Transverse colon (tissue), 4 donors: ENCODE results near the gene PRKCA. TPM values are rescaled to one million over a fixed set of nuclear protein-coding genes. Genes with fewer than 3 reads are reported as not detected.

ENCODE experiments used
- DNase-seq: peaks from one replicate; pipeline ENCODE4 v3.0.0-alpha.2; 2019
- H3K27ac ChIP-seq, 4 donors: fragments of 200-600 bp; sonication (generic); 2 replicates each; pipeline ENCODE4 v1.5.1; 2016 to 2018; ENCODE audit warnings: inconsistent platforms in 4 of 4
- H3K27me3 ChIP-seq: fragments of 200-600 bp; sonication (generic); 2 replicates; pipeline ENCODE4 v1.5.1; 2017; ENCODE audit warnings: inconsistent platforms
- H3K36me3 ChIP-seq, 4 donors: fragments of 200-600 bp; sonication (generic); 2 replicates each; pipeline ENCODE4 v1.5.1; 2017 to 2019; ENCODE audit warnings: inconsistent platforms in 4 of 4
- H3K4me1 ChIP-seq, 4 donors: fragments of 200-600 bp; sonication (generic); 2 replicates each; pipeline ENCODE4 v1.5.1; 2017 to 2020; ENCODE audit warnings: inconsistent platforms in 4 of 4
- H3K4me3 ChIP-seq, 4 donors: fragments of 200-600 bp; sonication (generic); 1 replicate in 1 of 4; 2 replicates in 3 of 4; pipeline versions ENCODE4 v1.5.1 to v1.6.1; 2017 to 2019; ENCODE audit warnings: inconsistent platforms in 4 of 4
- H3K9me3 ChIP-seq, 2 donors: fragments of 200-600 bp; sonication (generic); 2 replicates each; pipeline ENCODE4 v1.5.1; 2017 to 2019; ENCODE audit warnings: inconsistent platforms in 2 of 2
- EP300 ChIP-seq: sonication (generic); formaldehyde crosslinking; IDR thresholded peaks from one replicate; pipeline ENCODE4 v1.6.1; 2017; ENCODE audit warnings: antibody characterized with exemption, low read depth
- POLR2A ChIP-seq: fragments of 450-650 bp; IDR thresholded peaks from one replicate; pipeline ENCODE4 v1.6.1; 2016; ENCODE audit warnings: antibody characterized with exemption, mild to moderate bottlenecking, moderate library complexity
- POLR2AphosphoS5 ChIP-seq, 3 donors: sonication (generic); formaldehyde crosslinking; IDR thresholded peaks; one replicate each; pipeline ENCODE4 v1.6.1; 2016; ENCODE audit warnings: antibody characterized with exemption in 3 of 3
- WGBS, 2 donors: methylation state at CpG; one replicate each; pipeline ENCODE4 v1.1.5; 2018; ENCODE audit warnings: low coverage in 1 of 2; 5-methylcytosine and 5-hydroxymethylcytosine counted together
- in situ Hi-C, 4 donors: fragments of 200-750 bp; cut with MboI; loops; one replicate each; pipeline versions ENCODE4 v1.15.0 to v1.15.1; 2017; ENCODE audit warnings: low sequenced_read_pairs in 3 of 4, low pct_ligation_motif_present in 1 of 4, low pct_unique_long_range_greater_than_20kb in 1 of 4
- intact Hi-C: fragments of 100-400 bp; cut with DNase I; formaldehyde crosslinking; loops from one replicate; pipeline ENCODE4 v1.15.1; 2023; ENCODE audit warnings: low total_unique reads
- small RNA-seq, 4 donors: library from RNA; depleted of rRNA; stranded (forward); fragments of <200 nt; gene quantifications; one replicate each; pipeline ENCODE3, GENCODE V24; 2016
- total RNA-seq, 4 donors: library from RNA; depleted of rRNA; stranded (reverse); fragments of >200 nt; gene quantifications; one replicate each; pipeline ENCODE4 v1.1.0, GENCODE V29; 2016
- TF ChIP-seq, protein P1 (sequence below), 5 experiments: fragments of 200-600 bp in 3 of 5; fragments of 450-650 bp in 2 of 5; sonication (generic) in 3 of 5; IDR thresholded peaks; 1 replicate in 2 of 5; 2 replicates in 3 of 5; pipeline ENCODE4 v1.5.1; 2016 to 2017; ENCODE audit warnings: antibody characterized with exemption in 5 of 5, inconsistent platforms in 3 of 5, mild to moderate bottlenecking in 2 of 5, moderate library complexity in 1 of 5

Gene PRKCA
- total RNA-seq, 4 donors from 2014 or later, result 16.1 to 49.7 (median 31.7) TPM

DNA sequence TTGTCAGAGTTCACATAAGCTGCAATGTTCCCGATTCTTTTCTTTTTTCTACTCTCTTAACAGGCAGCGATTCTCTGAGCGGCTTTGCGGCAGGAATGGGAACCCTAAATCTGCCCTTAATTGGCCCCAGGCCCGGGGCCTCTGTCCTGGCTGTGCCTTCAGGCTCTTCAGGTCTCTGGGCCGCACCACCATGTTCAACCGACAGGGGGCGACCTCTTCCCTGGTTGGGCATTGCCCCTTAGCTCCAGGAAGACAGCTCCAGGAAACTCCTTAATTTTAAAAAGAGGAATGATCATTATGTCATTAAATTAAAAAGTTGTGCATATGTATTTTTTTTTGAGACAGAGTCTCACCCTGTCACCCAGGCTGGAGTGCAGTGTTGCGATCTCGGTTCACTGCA is 552.8 kb downstream of the PRKCA start:
- no peaks in the 10 kb centered on the region for H3K4me1 ChIP-seq
- no peaks in the 10 kb centered on the region for H3K36me3 ChIP-seq
- in situ Hi-C loops, result no loop called here
- H3K9me3 ChIP-seq, result peaks cover 0 to 8% of the 10 kb centered on the region in 2 donors
- 71 to 78% methylated on average over 5 to 10 of the region's 10 CpGs for whole genome bisulfite sequencing, 2 donors
- TF ChIP-seq EP300, result no peak
- TF ChIP-seq POLR2AphosphoS5 (IDR thresholded peaks at IDR 0.05), result no peak
- no peak for TF ChIP-seq POLR2A
- TF ChIP-seq, protein P1, sequence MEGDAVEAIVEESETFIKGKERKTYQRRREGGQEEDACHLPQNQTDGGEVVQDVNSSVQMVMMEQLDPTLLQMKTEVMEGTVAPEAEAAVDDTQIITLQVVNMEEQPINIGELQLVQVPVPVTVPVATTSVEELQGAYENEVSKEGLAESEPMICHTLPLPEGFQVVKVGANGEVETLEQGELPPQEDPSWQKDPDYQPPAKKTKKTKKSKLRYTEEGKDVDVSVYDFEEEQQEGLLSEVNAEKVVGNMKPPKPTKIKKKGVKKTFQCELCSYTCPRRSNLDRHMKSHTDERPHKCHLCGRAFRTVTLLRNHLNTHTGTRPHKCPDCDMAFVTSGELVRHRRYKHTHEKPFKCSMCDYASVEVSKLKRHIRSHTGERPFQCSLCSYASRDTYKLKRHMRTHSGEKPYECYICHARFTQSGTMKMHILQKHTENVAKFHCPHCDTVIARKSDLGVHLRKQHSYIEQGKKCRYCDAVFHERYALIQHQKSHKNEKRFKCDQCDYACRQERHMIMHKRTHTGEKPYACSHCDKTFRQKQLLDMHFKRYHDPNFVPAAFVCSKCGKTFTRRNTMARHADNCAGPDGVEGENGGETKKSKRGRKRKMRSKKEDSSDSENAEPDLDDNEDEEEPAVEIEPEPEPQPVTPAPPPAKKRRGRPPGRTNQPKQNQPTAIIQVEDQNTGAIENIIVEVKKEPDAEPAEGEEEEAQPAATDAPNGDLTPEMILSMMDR (IDR thresholded peaks at IDR 0.05), result peak in 1 of 5 experiments; percentile 12
- DNase-seq, result no peak
- no peaks in the 10 kb centered on the region for H3K27me3 ChIP-seq
- H3K4me3 ChIP-seq, result no peak overlapping the region
- no peak overlapping the region for H3K27ac ChIP-seq
- intact Hi-C loops, result no loop called here

DNA sequence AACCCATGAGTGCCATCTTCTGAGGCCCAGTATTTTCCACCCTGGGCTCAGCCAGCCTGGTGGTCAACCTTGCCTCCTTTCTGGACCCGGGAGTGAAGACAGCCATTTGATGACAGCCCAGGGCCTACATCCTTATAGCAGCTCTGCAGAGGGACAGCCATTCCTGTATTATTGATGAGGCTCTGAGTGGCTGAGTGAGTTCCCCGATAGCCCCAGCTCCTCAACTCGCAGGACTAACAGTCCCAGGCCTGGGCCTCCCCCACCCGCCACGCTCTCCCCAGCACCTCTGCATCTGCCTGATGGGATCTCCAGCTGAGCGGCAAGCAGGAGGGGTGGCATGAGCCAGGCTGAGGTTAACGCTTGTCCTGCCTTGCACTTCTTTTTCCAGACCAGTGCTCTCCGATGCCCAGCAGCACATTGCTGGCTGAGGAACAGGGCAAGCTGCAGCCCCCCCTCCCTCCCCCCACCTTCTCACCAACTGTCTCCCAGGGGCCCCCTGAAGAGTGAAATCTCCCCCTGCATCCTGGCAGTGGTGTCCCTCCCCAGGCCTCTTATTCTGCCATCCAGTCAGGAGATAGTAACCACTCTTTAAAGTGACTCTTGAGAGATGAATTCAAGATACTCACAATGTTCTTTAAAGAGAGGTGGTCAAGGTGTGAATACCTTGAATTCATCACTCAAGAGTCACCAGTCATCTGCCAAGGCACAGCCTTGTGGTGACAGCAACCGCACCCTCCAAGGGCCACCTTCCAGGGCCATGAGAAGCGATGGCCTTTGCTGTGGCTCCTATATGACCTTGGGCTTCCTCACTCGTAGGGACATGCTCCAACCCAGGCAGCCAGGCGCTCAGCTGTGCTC is 556.0 kb downstream of the PRKCA start:
- 85% methylated on average over 12 of the region's 12 CpGs; no CpG with 5 or more reads in 1 of the 2 donors for WGBS, 2 donors
- DNase-seq, result no peak
- H3K27ac ChIP-seq, result no peak overlapping the region
- no peaks in the 10 kb centered on the region for H3K27me3 ChIP-seq
- H3K4me1 ChIP-seq, result no peaks in the 10 kb centered on the region
- H3K4me3 ChIP-seq, result no peak overlapping the region
- in situ Hi-C loops, result no loop called here
- H3K9me3 ChIP-seq, result peaks cover 0 to 8% of the 10 kb centered on the region in 2 donors
- H3K36me3 ChIP-seq, result no peaks in the 10 kb centered on the region
- intact Hi-C loops, result no loop called here
- TF ChIP-seq POLR2A (no peak), POLR2AphosphoS5 (IDR thresholded peaks at IDR 0.05) (no peak), EP300 (no peak)
- TF ChIP-seq, protein P1 (IDR thresholded peaks at IDR 0.05), result no peak

DNA sequence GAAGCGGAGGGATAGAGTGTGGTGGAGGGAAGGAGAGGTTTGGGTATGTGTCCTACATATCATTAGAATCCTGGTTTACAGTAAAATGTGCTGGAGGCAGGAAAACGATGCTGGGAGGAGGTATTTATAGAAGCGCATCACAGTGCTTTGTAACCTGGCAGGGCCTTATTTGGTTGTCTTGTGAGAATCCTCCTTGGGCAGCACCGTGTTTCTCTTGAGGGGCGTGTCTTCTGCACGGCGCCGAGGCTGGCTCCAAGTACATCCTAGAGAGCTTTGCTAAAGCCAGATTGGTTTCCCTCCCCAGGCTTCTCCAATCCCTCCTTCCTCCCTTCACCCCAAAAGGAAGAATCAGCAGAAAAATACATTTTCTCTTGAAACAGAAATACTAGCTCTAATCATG is 556.9 kb downstream of the PRKCA start:
- no peak for TF ChIP-seq POLR2A
- TF ChIP-seq EP300, result no peak
- TF ChIP-seq, protein P1 (IDR thresholded peaks at IDR 0.05), result no peak
- no peak for TF ChIP-seq POLR2AphosphoS5 (IDR thresholded peaks at IDR 0.05)
- 79 to 100% methylated on average over 1 to 8 of the region's 8 CpGs for WGBS, 2 donors
- Histone ChIP-seq H3K36me3 (no peaks in the 10 kb centered on the region), H3K4me1 (no peaks in the 10 kb centered on the region), H3K9me3 (peaks cover 0 to 8% of the 10 kb centered on the region in 2 donors), H3K27me3 (no peaks in the 10 kb centered on the region), H3K4me3 (no peak overlapping the region), H3K27ac (no peak overlapping the region)
- intact Hi-C loops (no loop called here), in situ Hi-C loops (no loop called here)
- DNase-seq, result no peak

DNA sequence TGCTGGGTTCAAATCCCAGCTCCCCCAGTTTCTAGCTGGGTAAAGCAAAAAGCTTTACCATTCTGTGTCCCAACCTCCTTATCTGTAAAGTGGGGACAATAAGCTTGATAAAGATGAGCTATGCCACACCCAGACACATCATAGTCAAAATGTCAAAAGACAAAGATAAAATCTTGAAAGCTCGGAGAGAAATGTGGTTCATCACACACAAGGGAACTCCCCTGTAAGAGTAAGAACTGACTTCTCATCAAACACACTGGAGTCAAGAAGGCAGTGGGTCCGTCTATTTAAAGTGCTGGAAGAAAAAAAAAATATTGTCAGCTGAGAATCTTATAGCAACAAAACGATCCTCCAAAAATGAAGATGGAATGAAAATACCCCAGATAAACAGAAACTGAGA is 557.8 kb downstream of the PRKCA start:
- Histone ChIP-seq H3K4me3 (no peak overlapping the region), H3K4me1 (no peaks in the 10 kb centered on the region), H3K27ac (no peak overlapping the region), H3K36me3 (no peaks in the 10 kb centered on the region), H3K27me3 (no peaks in the 10 kb centered on the region), H3K9me3 (no peaks in the 10 kb centered on the region)
- TF ChIP-seq POLR2AphosphoS5 (IDR thresholded peaks at IDR 0.05) (no peak), POLR2A (no peak), EP300 (no peak)
- TF ChIP-seq, protein P1 (IDR thresholded peaks at IDR 0.05), result no peak
- intact Hi-C loops (no loop called here), in situ Hi-C loops (no loop called here)
- 59 to 62% methylated on average over 3 of the region's 3 CpGs for WGBS, 2 donors
- DNase-seq, result no peak

Small RNAs within 50 kb of the gene (small RNA-seq; reads per million reads assigned to genes)
- 0 reads per million in 4 donors for gene MIR634
- 0 reads per million in 4 donors for gene RN7SL735P
- gene RNA5SP444, result 0 to 0.14 (median 0) reads per million in 4 donors
- 0 reads per million in 4 donors for gene RNA5SP445
- 0 reads per million in 4 donors for gene RNU6-928P

Other genes with a start within 250 kb of the PRKCA start
- 10 to 100 TPM in 2 of 4 donors, 1 to 10 TPM in 2; 1.1 to 12.9 (median 9.1) TPM for gene CEP112, start 110.5 kb upstream of the PRKCA start, total RNA-seq
- gene APOH, start 73.2 kb upstream of the PRKCA start, total RNA-seq, result under 1 TPM in 1 of 4 donors, not detected in 3; 0.55 TPM